Glutamatergic neuron (in vitro differentiated cells): ENCODE data around the gene HERPUD2. TPM values are rescaled to one million over a fixed set of nuclear protein-coding genes. Genes with fewer than 3 reads are reported as not detected.

Source experiments
- DNase-seq: peaks from one replicate; pipeline ENCODE4 v3.0.0; 2022
- H3K27ac Mint-ChIP-seq: one replicate; pipeline ENCODE4 v1.8.0; 2020; ENCODE audit warnings: mild to moderate bottlenecking, mixed read lengths, inconsistent platforms; ENCODE audit not compliant: unreplicated experiment
- H3K27me3 Mint-ChIP-seq: one replicate; pipeline ENCODE4 v1.8.0; 2020; ENCODE audit warnings: mild to moderate bottlenecking, moderate library complexity, mixed read lengths, inconsistent platforms; ENCODE audit not compliant: unreplicated experiment
- H3K36me3 Mint-ChIP-seq: one replicate; pipeline ENCODE4 v1.8.0; 2020; ENCODE audit warnings: mild to moderate bottlenecking, mixed read lengths, inconsistent platforms; ENCODE audit not compliant: unreplicated experiment
- H3K4me1 Mint-ChIP-seq: one replicate; pipeline ENCODE4 v1.8.0; 2020; ENCODE audit warnings: mild to moderate bottlenecking, low read depth, mixed read lengths, inconsistent platforms; ENCODE audit not compliant: unreplicated experiment
- H3K4me3 Mint-ChIP-seq: one replicate; pipeline ENCODE4 v1.8.0; 2020; ENCODE audit warnings: mild to moderate bottlenecking, mixed read lengths, inconsistent platforms; ENCODE audit not compliant: unreplicated experiment
- H3K9me3 Mint-ChIP-seq: one replicate; pipeline ENCODE4 v1.8.0; 2020; ENCODE audit warnings: mild to moderate bottlenecking, moderate library complexity, mixed read lengths, inconsistent platforms; ENCODE audit not compliant: unreplicated experiment
- total RNA-seq: library from RNA; stranded (reverse); fragmentation: NEBNext Ultra II Directional; extraction: Animal tissue kit (Norgen Biotek cat#: 25700); gene quantifications from one replicate; pipeline ENCODE4 v1.2.1, GENCODE V29; 2021; ENCODE audit not compliant: unreplicated experiment
- TF ChIP-seq, protein P1 (sequence below): fragments of 200-600 bp; sonication (generic); IDR thresholded peaks from one replicate; pipeline ENCODE4 v1.5.0; 2021; ENCODE audit not compliant: partially characterized antibody, unreplicated experiment

Gene HERPUD2
- total RNA-seq, 1 donor from 2014 or later, result 28.2 TPM

- DNase-seq, result no peak
- Mint-ChIP-seq H3K27ac (no peak overlapping the region), H3K9me3 (no peaks in the 10 kb centered on the region), H3K4me3 (no peak overlapping the region), H3K27me3 (peaks cover 1% of the 10 kb centered on the region), H3K36me3 (no peaks in the 10 kb centered on the region), H3K4me1 (no peaks in the 10 kb centered on the region)
- TF ChIP-seq, protein P1, sequence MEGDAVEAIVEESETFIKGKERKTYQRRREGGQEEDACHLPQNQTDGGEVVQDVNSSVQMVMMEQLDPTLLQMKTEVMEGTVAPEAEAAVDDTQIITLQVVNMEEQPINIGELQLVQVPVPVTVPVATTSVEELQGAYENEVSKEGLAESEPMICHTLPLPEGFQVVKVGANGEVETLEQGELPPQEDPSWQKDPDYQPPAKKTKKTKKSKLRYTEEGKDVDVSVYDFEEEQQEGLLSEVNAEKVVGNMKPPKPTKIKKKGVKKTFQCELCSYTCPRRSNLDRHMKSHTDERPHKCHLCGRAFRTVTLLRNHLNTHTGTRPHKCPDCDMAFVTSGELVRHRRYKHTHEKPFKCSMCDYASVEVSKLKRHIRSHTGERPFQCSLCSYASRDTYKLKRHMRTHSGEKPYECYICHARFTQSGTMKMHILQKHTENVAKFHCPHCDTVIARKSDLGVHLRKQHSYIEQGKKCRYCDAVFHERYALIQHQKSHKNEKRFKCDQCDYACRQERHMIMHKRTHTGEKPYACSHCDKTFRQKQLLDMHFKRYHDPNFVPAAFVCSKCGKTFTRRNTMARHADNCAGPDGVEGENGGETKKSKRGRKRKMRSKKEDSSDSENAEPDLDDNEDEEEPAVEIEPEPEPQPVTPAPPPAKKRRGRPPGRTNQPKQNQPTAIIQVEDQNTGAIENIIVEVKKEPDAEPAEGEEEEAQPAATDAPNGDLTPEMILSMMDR, result no peak
Observed at GRCh38 chr7:35623381-35623780, 71.6 kb downstream of the HERPUD2 start.

DNA sequence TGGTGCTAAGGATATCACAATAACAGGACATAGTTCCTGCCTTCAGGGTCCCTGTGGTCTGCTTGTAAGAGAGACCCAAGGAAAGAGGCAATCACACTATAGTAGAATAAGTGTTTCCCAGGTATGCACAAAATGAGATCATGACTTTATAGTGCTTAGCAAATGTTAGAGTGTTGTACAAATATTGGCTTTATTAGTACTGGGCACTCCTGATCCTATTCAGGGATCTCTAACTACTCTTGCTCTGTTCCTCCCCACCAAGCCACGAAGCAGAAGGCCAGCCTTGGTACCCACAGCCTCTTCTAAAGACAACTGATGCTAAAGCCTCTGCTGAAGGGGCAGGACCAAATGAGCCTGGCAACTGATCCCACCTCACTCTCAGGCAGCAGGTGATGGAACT, 75.1 kb downstream of the HERPUD2 start:
- TF ChIP-seq, protein P1, result no peak
- peaks cover 4% of the 10 kb centered on the region for H3K4me1 Mint-ChIP-seq
- no peaks in the 10 kb centered on the region for H3K36me3 Mint-ChIP-seq
- peaks cover 1% of the 10 kb centered on the region for H3K27me3 Mint-ChIP-seq
- no peak for DNase-seq
- no peaks in the 10 kb centered on the region for H3K9me3 Mint-ChIP-seq
- H3K4me3 Mint-ChIP-seq, result no peak overlapping the region
- no peak overlapping the region for H3K27ac Mint-ChIP-seq

DNA sequence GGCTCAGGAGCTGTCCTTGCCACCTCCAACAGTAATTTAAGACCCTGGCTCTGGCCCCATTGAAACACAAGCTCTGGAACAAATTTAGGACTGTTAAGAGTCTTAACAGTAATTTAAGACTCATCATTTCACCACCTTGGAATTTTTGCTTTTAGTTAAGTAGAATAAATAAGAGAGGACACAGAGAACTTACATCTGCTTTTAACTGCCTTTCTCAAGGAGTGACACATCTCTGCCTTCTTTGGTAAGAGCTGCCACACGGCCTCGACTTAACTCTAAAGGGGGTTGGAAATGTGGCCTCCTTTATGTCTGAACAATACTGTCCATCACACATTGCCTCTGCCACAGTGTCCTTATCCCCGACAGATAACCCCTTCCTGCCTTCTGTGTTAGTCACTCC, 77.9 kb downstream of the HERPUD2 start:
- H3K4me1 Mint-ChIP-seq, result peaks cover 11% of the 10 kb centered on the region
- no peak overlapping the region for H3K27ac Mint-ChIP-seq
- no peak overlapping the region for H3K4me3 Mint-ChIP-seq
- peaks cover 4% of the 10 kb centered on the region for H3K27me3 Mint-ChIP-seq
- no peaks in the 10 kb centered on the region for H3K9me3 Mint-ChIP-seq
- no peak for DNase-seq
- H3K36me3 Mint-ChIP-seq, result no peaks in the 10 kb centered on the region
- TF ChIP-seq, protein P1, result no peak

GRCh38 chr7:35613150-35613549, 81.8 kb downstream of the HERPUD2 start:
- H3K36me3 Mint-ChIP-seq, result peaks cover 4% of the 10 kb centered on the region
- H3K27ac Mint-ChIP-seq, result no peak overlapping the region
- no peak overlapping the region for H3K4me3 Mint-ChIP-seq
- peaks cover 2% of the 10 kb centered on the region for H3K27me3 Mint-ChIP-seq
- H3K9me3 Mint-ChIP-seq, result no peaks in the 10 kb centered on the region
- no peak for DNase-seq
- peaks cover 11% of the 10 kb centered on the region for H3K4me1 Mint-ChIP-seq
- TF ChIP-seq, protein P1, result no peak

DNA sequence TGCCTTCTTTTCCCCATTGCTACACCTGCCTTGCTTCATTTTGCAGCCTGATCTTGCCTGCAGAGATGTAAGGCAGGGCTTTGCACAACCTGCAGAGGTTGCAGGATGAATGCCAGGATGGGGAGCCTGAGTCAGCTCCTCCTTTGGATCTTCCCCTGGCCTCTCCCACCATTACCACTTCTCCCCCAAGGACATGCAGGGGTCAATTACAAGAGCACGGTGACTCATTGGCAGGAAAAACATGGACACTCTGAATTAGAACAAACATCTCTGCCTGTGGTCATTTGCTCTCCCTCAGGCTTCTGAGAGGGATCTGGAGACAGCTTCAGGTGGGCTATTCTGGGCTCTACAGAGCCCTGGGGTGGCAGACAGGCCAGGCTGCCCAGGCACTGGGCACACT, 89.2 kb downstream of the HERPUD2 start:
- H3K4me1 Mint-ChIP-seq, result no peaks in the 10 kb centered on the region
- no peak overlapping the region for H3K27ac Mint-ChIP-seq
- no peaks in the 10 kb centered on the region for H3K9me3 Mint-ChIP-seq
- no peak for DNase-seq
- peaks cover 3% of the 10 kb centered on the region for H3K36me3 Mint-ChIP-seq
- H3K27me3 Mint-ChIP-seq, result peaks cover 1% of the 10 kb centered on the region
- no peak overlapping the region for H3K4me3 Mint-ChIP-seq
- TF ChIP-seq, protein P1, result no peak
